NB4 (cell line): Measurements from ENCODE around the gene FAM110D.

Experiments used
- CTCF ChIP-seq: IDR thresholded peaks from one replicate; pipeline ENCODE4 v1.5.1; 2012; ENCODE audit warnings: low read depth, low read length
- MAX ChIP-seq: IDR thresholded peaks from 2 replicates; pipeline ENCODE4 v1.6.1; 2011; ENCODE audit warnings: low read depth, low read length
- POLR2A ChIP-seq: IDR thresholded peaks from 2 replicates; pipeline ENCODE4 v1.6.1; 2011; ENCODE audit warnings: mild to moderate bottlenecking; ENCODE audit not compliant: insufficient read length; ENCODE audit errors: extremely low read depth

GRCh38 chr1:26168410-26169197 lies 9.7 kb downstream of the FAM110D start, which contains the start of gene C1orf232:
- TF ChIP-seq CTCF (no peak), POLR2A (no peak), MAX (no peak)
